HepG2 (cell line): ENCODE measurements around the gene IGDCC3.

Experiments
- AGO1 ChIP-seq: fragments of 200-400 bp; formaldehyde crosslinking; IDR thresholded peaks from 2 replicates; pipeline ENCODE4 v1.6.1; 2017; ENCODE audit warnings: mild to moderate bottlenecking, low read depth, low read length, moderate library complexity; ENCODE audit not compliant: poor library complexity, severe bottlenecking
- KDM5A ChIP-seq: fragments of 200-600 bp; sonication (generic); IDR thresholded peaks from 2 replicates; pipeline ENCODE4 v1.7.0; 2018; ENCODE audit warnings: antibody characterized with exemption, mild to moderate bottlenecking, low read length, borderline replicate concordance
- MEIS2 ChIP-seq: sonication (generic); formaldehyde crosslinking; IDR thresholded peaks from 2 replicates; pipeline ENCODE4 v1.9.0; 2021; ENCODE audit warnings: mild to moderate bottlenecking, missing genetic modification reagents
- RELA ChIP-seq: sonication (generic); formaldehyde crosslinking; IDR thresholded peaks from 2 replicates; pipeline ENCODE4 v1.4.0; 2020; ENCODE audit warnings: missing genetic modification reagents
- RFX5 ChIP-seq: IDR thresholded peaks from 2 replicates; pipeline ENCODE4 v1.6.1; 2011; ENCODE audit warnings: low read depth, low read length, improper control_type of control experiment
- SMAD3 ChIP-seq: sonication (generic); formaldehyde crosslinking; IDR thresholded peaks from 2 replicates; pipeline ENCODE4 v1.4.0; 2020; ENCODE audit warnings: missing genetic modification reagents
- TERF1 ChIP-seq: sonication (generic); formaldehyde crosslinking; IDR thresholded peaks from 2 replicates; pipeline ENCODE4 v1.8.0; 2022; ENCODE audit warnings: mild to moderate bottlenecking, missing genetic modification reagents, moderate library complexity
- ZBTB37 ChIP-seq: sonication (generic); formaldehyde crosslinking; IDR thresholded peaks from 2 replicates; pipeline ENCODE4 v1.4.0; 2020; ENCODE audit warnings: mild to moderate bottlenecking, missing genetic modification reagents
- TF ChIP-seq, protein P1 (sequence below): sonication (generic); formaldehyde crosslinking; IDR thresholded peaks from 2 replicates; pipeline ENCODE4 v1.5.0; 2020; ENCODE audit warnings: mild to moderate bottlenecking, missing genetic modification reagents, moderate library complexity

- TF ChIP-seq ZBTB37 (CRISPR knock-in tag) (no peak), RELA (CRISPR knock-in tag) (no peak), AGO1 (no peak), KDM5A (no peak), TERF1 (no peak), SMAD3 (CRISPR knock-in tag) (no peak), RFX5 (no peak), MEIS2 (CRISPR knock-in tag) (no peak)
- TF ChIP-seq, protein P1, sequence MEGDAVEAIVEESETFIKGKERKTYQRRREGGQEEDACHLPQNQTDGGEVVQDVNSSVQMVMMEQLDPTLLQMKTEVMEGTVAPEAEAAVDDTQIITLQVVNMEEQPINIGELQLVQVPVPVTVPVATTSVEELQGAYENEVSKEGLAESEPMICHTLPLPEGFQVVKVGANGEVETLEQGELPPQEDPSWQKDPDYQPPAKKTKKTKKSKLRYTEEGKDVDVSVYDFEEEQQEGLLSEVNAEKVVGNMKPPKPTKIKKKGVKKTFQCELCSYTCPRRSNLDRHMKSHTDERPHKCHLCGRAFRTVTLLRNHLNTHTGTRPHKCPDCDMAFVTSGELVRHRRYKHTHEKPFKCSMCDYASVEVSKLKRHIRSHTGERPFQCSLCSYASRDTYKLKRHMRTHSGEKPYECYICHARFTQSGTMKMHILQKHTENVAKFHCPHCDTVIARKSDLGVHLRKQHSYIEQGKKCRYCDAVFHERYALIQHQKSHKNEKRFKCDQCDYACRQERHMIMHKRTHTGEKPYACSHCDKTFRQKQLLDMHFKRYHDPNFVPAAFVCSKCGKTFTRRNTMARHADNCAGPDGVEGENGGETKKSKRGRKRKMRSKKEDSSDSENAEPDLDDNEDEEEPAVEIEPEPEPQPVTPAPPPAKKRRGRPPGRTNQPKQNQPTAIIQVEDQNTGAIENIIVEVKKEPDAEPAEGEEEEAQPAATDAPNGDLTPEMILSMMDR (CRISPR knock-in tag): no peak
Measured at GRCh38 chr15:65408324-65409035, 30.7 kb upstream of the IGDCC3 start.
